CD4-positive, alpha-beta T cell treated with Interferon gamma for 1 hour (primary cell): ENCODE results near the gene DNAJB14.
A peak's percentile ranks its signal among the peaks of the same experiment; 100 is the strongest.

Source experiments
- DNase-seq: peaks from one replicate; pipeline ENCODE4 v3.0.0-alpha.2; 2020

DNAJB14 gene

GRCh38 chr4:99943904-99944437, 2.4 kb downstream of the DNAJB14 start:
- DNase-seq = no peak

GRCh38 chr4:99938243-99938753, 8.1 kb downstream of the DNAJB14 start:
- DNase-seq = no peak

DNA sequence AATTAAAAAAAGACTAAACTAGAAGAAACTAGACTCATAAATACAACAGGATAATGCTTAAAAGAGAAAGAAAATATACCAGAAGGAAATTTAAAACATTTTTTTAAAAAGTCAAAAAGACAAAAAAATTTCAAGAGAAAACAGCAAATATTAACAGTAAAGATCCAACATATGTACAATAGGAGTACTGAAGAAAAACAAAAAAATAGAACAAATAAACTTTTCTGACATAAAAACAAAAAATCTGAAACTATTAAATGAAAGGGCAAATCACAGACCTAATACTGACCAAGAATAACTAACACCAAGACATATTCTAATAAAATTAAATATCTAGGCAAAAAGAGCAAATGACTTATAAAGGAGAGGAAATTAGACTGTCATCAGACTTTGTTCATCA, 11.5 kb downstream of the DNAJB14 start:
- DNase-seq = no peak

GRCh38 chr4:99927566-99927965, 18.9 kb downstream of the DNAJB14 start:
- DNase-seq = no peak

DNA sequence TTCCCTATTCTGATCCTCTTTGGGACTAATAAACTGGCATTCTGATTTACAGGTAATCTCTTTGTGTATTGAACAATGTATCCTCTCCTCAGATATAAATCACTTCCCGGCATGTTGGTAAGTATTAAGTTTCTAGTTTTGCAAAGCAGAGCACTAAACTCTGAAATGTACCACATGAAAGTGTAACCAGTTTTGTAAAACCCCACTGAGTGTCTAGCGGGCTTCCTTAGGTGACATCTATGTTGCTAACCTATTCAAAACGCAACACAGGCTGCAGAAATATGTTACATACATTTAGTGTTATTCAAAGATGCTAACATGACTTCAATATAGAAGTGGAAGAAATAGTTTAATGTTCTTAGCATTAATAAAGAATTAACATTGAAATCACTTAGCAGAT, 25.2 kb downstream of the DNAJB14 start:
- DNase-seq = no peak

GRCh38 chr4:99918656-99919055, 27.8 kb downstream of the DNAJB14 start:
- no peak for DNase-seq

GRCh38 chr4:99917575-99917974, 28.8 kb downstream of the DNAJB14 start:
- no peak for DNase-seq

DNA sequence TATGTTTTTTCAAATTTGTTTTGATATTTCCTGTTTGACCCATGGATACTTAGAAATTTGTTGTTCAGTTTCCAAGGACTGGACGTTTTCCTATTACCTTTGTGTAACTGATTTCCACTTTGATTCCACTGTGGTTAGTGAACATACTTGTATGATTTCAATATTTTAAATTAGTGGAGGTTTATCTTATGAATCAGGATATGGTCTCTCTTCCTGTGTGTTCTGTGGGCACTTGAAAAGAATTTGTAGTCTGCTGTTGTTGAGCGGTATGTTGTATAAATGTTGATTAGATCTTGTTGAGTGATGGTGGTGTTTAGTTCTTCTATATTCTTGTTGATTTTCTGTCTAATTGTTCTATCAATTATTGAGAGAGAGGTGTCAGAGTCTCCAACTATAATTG, 31.0 kb downstream of the DNAJB14 start:
- DNase-seq = no peak

- no peak for DNase-seq
Observed at GRCh38 chr4:99894998-99895397, 51.4 kb downstream of the DNAJB14 start.

DNA sequence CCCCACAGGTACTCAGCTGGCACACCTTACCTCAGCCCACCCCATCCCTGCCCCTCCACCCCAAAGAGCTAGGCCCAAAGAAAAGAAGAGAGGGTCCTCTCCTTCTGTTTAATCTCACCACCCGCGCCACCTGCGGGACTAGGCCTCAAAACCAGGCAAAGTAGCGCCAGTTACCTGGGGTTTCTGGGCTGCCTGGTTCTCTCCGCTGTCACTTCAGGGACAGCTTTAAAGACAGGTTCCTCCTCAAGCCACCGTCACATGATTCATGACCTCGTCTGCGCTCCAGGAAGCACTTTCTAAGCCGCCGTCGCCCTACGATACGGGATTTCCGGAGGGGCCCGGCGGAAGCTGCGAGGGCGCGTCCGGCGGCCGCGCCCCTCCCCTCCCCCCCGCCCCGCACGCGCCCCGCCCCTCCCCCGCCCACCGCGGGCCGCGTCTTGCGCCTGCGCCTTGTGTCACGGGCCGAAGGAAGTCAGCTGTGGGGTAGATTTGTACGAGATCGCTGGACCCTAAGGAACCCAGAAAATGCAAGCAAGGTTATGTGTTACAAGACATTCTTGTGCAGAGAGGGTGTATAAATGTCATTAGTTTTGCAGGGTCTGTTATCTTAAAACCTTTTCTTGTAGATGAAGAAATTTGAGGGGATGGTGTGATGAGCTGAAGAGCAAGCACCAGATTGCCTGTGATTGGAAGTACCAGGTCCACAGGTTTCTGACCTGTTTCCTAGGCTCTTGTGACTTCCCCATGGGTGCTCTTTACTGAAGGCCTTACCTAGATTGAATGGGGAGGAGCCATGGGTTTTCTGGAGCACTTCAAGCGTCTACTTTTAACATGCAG, 52.0 kb downstream of the DNAJB14 start, which contains the start of gene LAMTOR3:
Gene LAMTOR3 (minus strand): TSS at position 267 of the 837 bp plus-strand sequence. CDS start 464 bp downstream, outside the sequence.
- DNase-seq = peak; percentile 94

GRCh38 chr4:99893839-99894160, 52.6 kb downstream of the DNAJB14 start:
- no peak for DNase-seq

DNA sequence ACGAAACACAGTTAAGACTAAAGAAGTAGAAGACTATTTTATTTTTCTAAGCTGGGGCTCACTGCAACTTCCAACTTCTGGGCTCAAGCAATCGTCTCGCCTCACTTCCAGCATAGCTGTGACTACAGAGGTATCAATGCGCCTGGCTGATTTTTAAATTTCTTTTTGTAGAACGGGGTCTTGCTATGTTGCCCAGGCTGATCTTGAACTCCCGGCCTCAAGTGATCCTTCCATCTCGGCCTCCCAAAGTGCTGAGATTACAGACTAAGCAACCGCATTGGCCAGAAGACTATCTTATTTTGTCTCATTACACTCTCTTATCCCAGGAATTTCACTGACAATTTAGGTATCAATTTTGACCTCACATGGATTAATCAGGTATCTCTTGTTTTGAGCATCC, 53.4 kb downstream of the DNAJB14 start:
- no peak for DNase-seq

GRCh38 chr4:99891351-99891750, 55.1 kb downstream of the DNAJB14 start:
- DNase-seq = no peak

GRCh38 chr4:99887837-99888236, 58.6 kb downstream of the DNAJB14 start:
- DNase-seq = no peak

GRCh38 chr4:99886146-99886545, 60.3 kb downstream of the DNAJB14 start:
- no peak for DNase-seq

- no peak for DNase-seq
Observed at GRCh38 chr4:99885687-99886086, 60.7 kb downstream of the DNAJB14 start.

- no peak for DNase-seq
Observed at GRCh38 chr4:99885063-99885664, 61.3 kb downstream of the DNAJB14 start.

GRCh38 chr4:99879458-99879857, 67.0 kb downstream of the DNAJB14 start:
- DNase-seq = no peak

DNA sequence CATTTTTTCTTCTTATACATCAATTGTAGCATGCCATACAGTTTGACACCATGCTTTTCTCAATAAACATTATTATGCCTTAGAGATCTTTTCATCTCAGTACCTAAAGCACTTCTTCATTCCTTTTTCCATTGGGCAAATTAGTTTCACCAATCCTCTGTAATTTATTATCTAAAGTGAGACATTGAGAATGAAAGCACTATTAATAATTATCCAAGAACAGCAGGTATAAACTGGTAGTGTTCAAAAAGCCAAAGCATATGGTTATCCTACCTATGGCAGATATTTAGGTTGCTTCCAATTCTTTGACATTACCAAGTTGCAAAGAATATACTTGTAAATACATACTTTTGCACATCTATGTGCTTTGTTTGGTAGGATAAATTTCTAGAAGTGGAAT, 67.8 kb downstream of the DNAJB14 start:
- no peak for DNase-seq

DNA sequence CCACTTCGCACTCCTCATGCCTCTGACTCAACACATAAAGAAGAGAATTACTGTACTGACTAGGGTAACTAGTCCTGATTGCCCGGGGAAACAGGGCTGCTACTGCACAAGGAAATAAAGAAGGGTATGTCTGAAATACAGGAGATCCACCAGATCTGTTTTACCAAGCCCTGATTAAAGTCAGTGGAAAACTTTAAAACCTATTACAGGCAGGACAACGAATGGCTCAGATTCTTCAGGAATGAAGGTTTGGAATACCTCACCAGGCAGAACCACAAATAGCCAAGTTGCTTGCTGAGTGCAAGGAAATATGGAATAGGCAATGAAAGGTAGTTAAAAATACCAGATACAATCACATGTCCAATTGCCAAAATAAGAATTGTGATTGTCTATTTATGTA, 69.5 kb downstream of the DNAJB14 start:
- no peak for DNase-seq

DNA sequence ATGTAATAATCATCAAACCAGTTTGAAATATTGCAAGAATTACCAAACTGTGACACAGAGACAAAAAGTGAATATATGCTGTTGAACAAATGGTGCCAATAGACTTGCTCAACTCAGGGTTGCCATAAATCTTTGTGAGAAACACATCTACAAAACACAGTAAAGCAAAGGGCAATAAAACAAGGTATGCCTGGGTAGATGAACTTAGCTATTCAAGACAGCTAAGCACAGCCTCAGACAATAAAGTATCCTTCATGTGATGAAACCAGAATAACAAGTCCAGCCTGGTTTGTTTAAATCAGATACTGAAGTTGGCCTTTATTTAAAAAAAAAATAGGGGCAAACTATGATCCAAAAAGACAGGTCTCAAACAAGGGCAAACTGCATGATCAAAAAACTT, 71.3 kb downstream of the DNAJB14 start:
- DNase-seq = no peak

GRCh38 chr4:99872570-99872969, 73.8 kb downstream of the DNAJB14 start:
- no peak for DNase-seq

- no peak for DNase-seq
Observed at GRCh38 chr4:99868126-99868596, 78.3 kb downstream of the DNAJB14 start.

- DNase-seq = no peak
Observed at GRCh38 chr4:99863804-99864203, 82.6 kb downstream of the DNAJB14 start.
